ENCODE measurements around the gene ZNF175. TPM values are rescaled to one million over a fixed set of nuclear protein-coding genes. Genes with fewer than 3 reads are reported as not detected.

ZNF175 gene
- total RNA-seq, 1 donor from 2014 or later: 15.1 TPM

- H3K27me3 Mint-ChIP-seq (ENCODE audit: low read depth, unreplicated experiment): peaks cover 8% of the 10 kb centered on the region
- TF ChIP-seq EZH2 (IDR thresholded peaks at IDR 0.05; ENCODE audit: insufficient read depth, low read length) (no peak), CTCF (IDR thresholded peaks at IDR 0.05; ENCODE audit: insufficient read depth, low read depth, low read length) (no peak)
Measured at GRCh38 chr19:51541458-51542357, 29.4 kb upstream of the ZNF175 start.

GRCh38 chr19:51542699-51543098 is 28.4 kb upstream of the ZNF175 start:
- Histone ChIP-seq H3K4me2 (ENCODE audit: low read length) (no peak overlapping the region), H4K20me1 (ENCODE audit: insufficient read depth, low read length) (no peaks in the 10 kb centered on the region), H3K79me2 (ENCODE audit: insufficient read depth, low read length) (no peaks in the 10 kb centered on the region), H3K4me3 (ENCODE audit: insufficient read depth, low read depth, low read length) (no peak overlapping the region), H3K36me3 (ENCODE audit: insufficient read depth, low read length) (no peaks in the 10 kb centered on the region), H2AFZ (ENCODE audit: low read depth, low read length) (no peak overlapping the region), H3K9ac (ENCODE audit: low read length) (no peak overlapping the region), H3K4me1 (ENCODE audit: insufficient read depth, low read length) (no peaks in the 10 kb centered on the region), H3K27ac (ENCODE audit: low read depth, low read length) (no peak overlapping the region), H3K9me3 (ENCODE audit: insufficient read depth, low read depth, low read length) (peaks cover 4% of the 10 kb centered on the region), H3K27me3 (ENCODE audit: insufficient read depth, low read length) (no peaks in the 10 kb centered on the region)
- TF ChIP-seq EZH2 (IDR thresholded peaks at IDR 0.05; ENCODE audit: insufficient read depth, low read length): no peak
- no peak for TF ChIP-seq CTCF (IDR thresholded peaks at IDR 0.05; ENCODE audit: insufficient read depth, low read depth, low read length)
- Mint-ChIP-seq H3K27me3 (ENCODE audit: low read depth, unreplicated experiment) (peaks cover 8% of the 10 kb centered on the region), H3K36me3 (ENCODE audit: low read depth, unreplicated experiment) (no peaks in the 10 kb centered on the region), H3K27ac (ENCODE audit: unreplicated experiment) (no peak overlapping the region), H3K4me1 (ENCODE audit: low read depth, unreplicated experiment) (peaks cover 4% of the 10 kb centered on the region), H3K9me3 (ENCODE audit: unreplicated experiment) (peaks cover 7% of the 10 kb centered on the region), H3K4me3 (ENCODE audit: unreplicated experiment) (no peak overlapping the region)
- no peak for FAIRE-seq
- no peak for DNase-seq (ENCODE audit: low read depth)

More at GRCh38 chr19:51541458-51542357, 29.4 kb upstream of the ZNF175 start:
- Histone ChIP-seq H3K27me3 (ENCODE audit: insufficient read depth, low read length) (no peaks in the 10 kb centered on the region), H4K20me1 (ENCODE audit: insufficient read depth, low read length) (no peaks in the 10 kb centered on the region), H3K9me3 (ENCODE audit: insufficient read depth, low read depth, low read length) (peaks cover 6% of the 10 kb centered on the region), H3K27ac (ENCODE audit: low read depth, low read length) (no peak overlapping the region), H3K4me3 (ENCODE audit: insufficient read depth, low read depth, low read length) (no peak overlapping the region), H3K79me2 (ENCODE audit: insufficient read depth, low read length) (no peaks in the 10 kb centered on the region), H3K4me2 (ENCODE audit: low read length) (no peak overlapping the region), H3K36me3 (ENCODE audit: insufficient read depth, low read length) (no peaks in the 10 kb centered on the region), H3K9ac (ENCODE audit: low read length) (no peak overlapping the region), H2AFZ (ENCODE audit: low read depth, low read length) (no peak overlapping the region), H3K4me1 (ENCODE audit: insufficient read depth, low read length) (no peaks in the 10 kb centered on the region)
- no peaks in the 10 kb centered on the region for H3K36me3 Mint-ChIP-seq (ENCODE audit: low read depth, unreplicated experiment)
- FAIRE-seq (no peak), DNase-seq (ENCODE audit: low read depth) (no peak)
- peaks cover 3% of the 10 kb centered on the region for H3K4me1 Mint-ChIP-seq (ENCODE audit: low read depth, unreplicated experiment)
- no peak overlapping the region for H3K4me3 Mint-ChIP-seq (ENCODE audit: unreplicated experiment)
- H3K27ac Mint-ChIP-seq (ENCODE audit: unreplicated experiment): no peak overlapping the region
- H3K9me3 Mint-ChIP-seq (ENCODE audit: unreplicated experiment): peaks cover 7% of the 10 kb centered on the region

DNA sequence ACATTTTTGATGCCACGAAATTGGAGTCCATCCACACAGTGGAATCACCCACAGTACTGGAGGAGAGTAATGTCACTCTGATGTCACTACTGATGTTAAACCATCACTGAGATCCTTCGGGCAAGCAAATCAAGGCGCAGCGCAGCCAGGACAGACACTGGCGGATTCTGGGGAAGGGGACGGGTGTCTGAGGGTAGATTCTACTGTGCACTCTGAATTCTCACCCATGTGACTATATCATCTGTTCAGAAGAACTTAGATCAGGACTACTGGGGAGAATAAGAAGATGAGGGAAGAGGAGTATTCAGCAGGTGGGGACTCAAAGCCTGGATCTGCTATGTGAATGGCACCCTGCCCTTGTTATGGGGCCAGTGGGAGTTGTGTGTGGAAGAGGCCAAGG is 27.0 kb upstream of the ZNF175 start:
- no peaks in the 10 kb centered on the region for H3K79me2 ChIP-seq (ENCODE audit: insufficient read depth, low read length)
- TF ChIP-seq CTCF (IDR thresholded peaks at IDR 0.05; ENCODE audit: insufficient read depth, low read depth, low read length) (no peak), EZH2 (IDR thresholded peaks at IDR 0.05; ENCODE audit: insufficient read depth, low read length) (no peak)
- no peak overlapping the region for H3K4me2 ChIP-seq (ENCODE audit: low read length)
- peaks cover 3% of the 10 kb centered on the region for H3K9me3 ChIP-seq (ENCODE audit: insufficient read depth, low read depth, low read length)
- no peak overlapping the region for H3K4me3 ChIP-seq (ENCODE audit: insufficient read depth, low read depth, low read length)
- H3K27me3 ChIP-seq (ENCODE audit: insufficient read depth, low read length): no peaks in the 10 kb centered on the region
- no peak overlapping the region for H2AFZ ChIP-seq (ENCODE audit: low read depth, low read length)
- no peaks in the 10 kb centered on the region for H3K36me3 Mint-ChIP-seq (ENCODE audit: low read depth, unreplicated experiment)
- peaks cover 7% of the 10 kb centered on the region for H3K9me3 Mint-ChIP-seq (ENCODE audit: unreplicated experiment)
- H3K9ac ChIP-seq (ENCODE audit: low read length): no peak overlapping the region
- DNase-seq (ENCODE audit: low read depth) (no peak), FAIRE-seq (no peak)
- H4K20me1 ChIP-seq (ENCODE audit: insufficient read depth, low read length): no peaks in the 10 kb centered on the region
- H3K36me3 ChIP-seq (ENCODE audit: insufficient read depth, low read length): no peaks in the 10 kb centered on the region
- peaks cover 4% of the 10 kb centered on the region for H3K4me1 Mint-ChIP-seq (ENCODE audit: low read depth, unreplicated experiment)
- H3K27me3 Mint-ChIP-seq (ENCODE audit: low read depth, unreplicated experiment): peaks cover 12% of the 10 kb centered on the region
- H3K27ac Mint-ChIP-seq (ENCODE audit: unreplicated experiment): no peak overlapping the region
- no peaks in the 10 kb centered on the region for H3K4me1 ChIP-seq (ENCODE audit: insufficient read depth, low read length)
- H3K27ac ChIP-seq (ENCODE audit: low read depth, low read length): no peak overlapping the region
- H3K4me3 Mint-ChIP-seq (ENCODE audit: unreplicated experiment): no peak overlapping the region
